Left renal cortex interstitium (tissue), 4 donors: ENCODE measurements around the gene HEPHL1. TPM values are rescaled to one million over a fixed set of nuclear protein-coding genes. Genes with fewer than 3 reads are reported as not detected.
"Not testable (repeated sequence)": the region's sequence is repeated elsewhere in the genome, so short reads cannot be mapped to it uniquely, and the experiment has no call there.

Experiments used
- DNase-seq, 4 donors: peaks; one replicate each; pipeline ENCODE4 v3.0.0-alpha.2; 2013; ENCODE audit warnings: low read depth in 4 of 4, low spot score in 2 of 4, missing footprints in 1 of 4
- polyA plus RNA-seq, 4 donors: library from polyadenylated mRNA; unstranded; fragments of 120-200 nt; gene quantifications; one replicate each; pipeline ENCODE4 v1.2.1, GENCODE V29; 2013; ENCODE audit not compliant: insufficient read length in 4 of 4

HEPHL1 gene
- polyA plus RNA-seq, 4 donors = 0.10 to 0.30 (median 0.14) TPM; not detected in 1

DNA sequence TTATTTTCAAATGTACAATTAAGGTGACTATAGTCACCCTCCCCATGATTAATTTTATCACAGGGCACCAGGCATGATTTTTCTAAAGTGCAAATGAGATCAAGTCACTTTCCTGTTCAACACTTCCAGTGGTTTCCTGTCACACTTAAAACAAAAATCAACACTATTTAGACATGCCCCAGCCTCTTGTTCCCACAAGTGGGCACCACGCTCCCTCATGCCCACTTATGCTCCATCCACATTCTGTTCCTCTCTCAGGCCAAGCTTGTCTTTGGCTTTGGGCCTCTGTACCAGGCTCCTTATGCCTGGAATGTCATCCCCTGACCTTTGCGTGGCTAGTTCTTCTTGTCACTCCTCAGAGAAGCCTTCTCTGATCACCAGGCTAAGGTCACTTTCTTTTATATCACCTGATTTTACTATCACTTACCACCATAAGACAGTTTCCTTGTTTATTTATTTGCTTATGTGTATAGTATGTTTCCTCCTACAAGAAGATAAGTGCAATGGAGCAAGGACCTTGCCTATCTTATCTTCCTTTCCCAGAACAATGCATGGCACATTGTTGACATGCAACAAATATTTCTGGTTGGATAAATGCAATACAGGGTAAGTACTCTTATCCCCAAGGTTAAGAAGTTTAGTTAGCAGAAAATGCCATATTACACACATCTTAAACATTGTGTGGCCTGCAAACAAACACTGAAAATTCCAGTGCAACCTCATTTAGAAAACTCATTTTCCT lies 56.6 kb downstream of the HEPHL1 start:
- DNase-seq = no peak

- DNase-seq = no peak
Measured at GRCh38 chr11:94084164-94084563, 63.0 kb downstream of the HEPHL1 start.

DNA sequence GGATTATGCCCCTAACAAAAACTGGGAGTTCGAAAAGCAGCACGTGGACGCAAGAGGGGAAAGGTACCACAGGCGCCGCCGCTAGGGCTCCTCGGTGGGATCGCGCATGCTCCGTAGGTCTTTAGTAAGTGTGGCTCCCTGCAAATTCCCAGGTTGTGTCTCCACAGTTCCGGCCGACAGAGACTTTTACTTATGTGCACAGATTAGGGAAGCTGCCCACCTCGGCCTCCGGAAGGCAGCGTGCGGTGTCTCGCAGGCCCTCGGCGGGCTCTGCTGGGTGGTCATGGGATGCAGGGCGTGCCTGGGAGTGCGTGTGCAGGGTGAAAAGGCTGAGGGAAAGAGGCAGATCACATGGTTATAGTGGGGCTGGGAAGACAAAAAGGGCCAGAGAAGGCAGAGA lies 67.8 kb downstream of the HEPHL1 start:
- no peak for DNase-seq

DNA sequence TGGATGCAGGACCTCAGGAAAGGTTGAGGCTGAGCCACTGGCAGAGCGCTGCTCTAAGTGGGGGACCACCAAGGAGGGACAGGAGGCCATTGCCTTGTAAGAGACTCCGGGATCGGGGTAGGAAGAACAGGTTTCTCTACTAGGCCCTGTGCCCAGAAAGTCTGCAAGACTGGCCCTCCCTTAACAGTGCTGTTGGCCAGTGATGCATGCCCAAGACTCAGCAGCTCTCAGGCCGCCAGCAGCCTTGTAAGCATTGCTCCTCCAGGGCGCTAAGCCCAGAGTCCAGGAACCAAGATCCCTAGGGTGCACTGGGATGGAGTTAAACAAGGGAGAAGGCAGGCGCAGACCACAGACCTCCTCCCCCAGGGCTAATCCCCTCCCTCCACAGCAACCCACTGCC lies 68.2 kb downstream of the HEPHL1 start:
- DNase-seq = peak in 1 of 4 donors; percentile 20

DNA sequence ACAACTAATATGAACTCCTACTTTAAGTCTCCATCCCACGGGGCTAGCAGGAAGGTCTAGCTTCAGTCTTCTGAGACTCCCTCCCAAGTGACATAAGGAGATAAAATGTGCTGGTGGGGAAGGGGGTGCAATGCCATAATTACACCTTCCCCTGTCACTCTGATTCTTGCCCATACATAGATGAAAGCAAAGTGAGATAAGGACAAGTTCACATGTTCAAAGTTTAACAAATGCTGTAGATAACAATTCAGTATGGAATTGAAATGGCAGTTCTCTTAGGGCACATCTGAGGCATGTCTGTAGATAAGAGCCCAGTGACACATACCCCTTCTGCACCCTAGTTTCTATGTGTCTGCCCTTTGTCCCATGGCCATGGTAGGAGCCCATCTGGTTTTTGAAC lies 69.2 kb downstream of the HEPHL1 start:
- DNase-seq = no peak

DNA sequence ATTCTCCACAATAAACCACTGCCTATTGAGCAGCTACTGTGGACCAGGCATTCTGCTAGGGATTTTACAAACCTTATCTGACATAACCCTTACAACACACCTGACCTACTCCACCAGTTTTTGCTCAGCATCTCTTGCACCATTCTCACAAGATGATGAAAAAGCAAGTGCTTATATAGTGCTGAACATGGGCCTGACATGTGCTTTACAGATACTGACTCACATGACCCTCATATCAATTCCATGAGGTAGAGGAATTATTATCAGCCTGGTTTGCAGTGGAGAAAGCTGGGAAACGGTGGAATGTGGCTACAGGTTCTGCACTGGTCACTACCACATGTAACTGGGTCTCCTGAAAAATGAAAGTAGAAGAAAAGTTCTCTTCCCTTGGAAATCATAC lies 69.9 kb downstream of the HEPHL1 start:
- DNase-seq = no peak

DNA sequence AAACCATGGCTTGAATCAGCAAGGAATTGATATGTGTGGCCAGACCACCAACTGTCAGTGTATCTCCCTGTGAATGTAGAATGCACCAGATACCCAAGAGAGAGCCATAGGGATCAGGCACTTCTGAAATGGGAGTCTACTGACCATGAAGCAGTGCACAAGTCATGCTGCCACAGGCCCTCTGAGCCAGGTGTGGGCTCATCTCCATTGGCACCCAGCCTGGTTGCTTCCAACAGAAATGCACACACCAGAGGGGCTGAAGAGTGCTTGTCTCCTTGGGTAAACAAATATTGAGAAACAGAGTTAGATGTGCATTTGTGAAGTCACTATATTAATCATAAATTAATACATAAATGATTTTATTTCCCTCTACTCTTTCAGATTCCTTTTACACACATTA lies 79.1 kb downstream of the HEPHL1 start:
- DNase-seq = no peak

- DNase-seq = no peak
Measured at GRCh38 chr11:94103471-94103870, 82.3 kb downstream of the HEPHL1 start.

GRCh38 chr11:94104734-94105133 lies 83.6 kb downstream of the HEPHL1 start:
- no peak for DNase-seq

DNA sequence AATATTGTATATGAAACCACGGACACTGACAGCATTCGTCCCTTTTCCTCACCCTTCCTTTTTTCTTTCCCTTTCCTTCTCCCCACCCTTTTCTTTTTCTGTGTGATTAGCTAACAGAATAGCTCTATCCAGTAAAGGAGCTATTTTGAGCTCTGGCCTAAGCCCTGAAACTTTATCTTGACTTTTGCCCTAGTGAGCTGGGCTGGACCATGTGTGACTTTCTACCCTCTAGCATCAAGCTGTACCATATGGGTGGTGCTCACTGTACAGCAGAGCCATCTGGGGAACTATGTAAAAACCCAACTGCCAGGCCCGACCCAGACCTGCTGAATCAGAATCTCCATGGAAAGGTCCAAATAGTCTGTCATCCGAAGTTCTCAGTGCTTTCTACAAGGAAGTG lies 85.6 kb downstream of the HEPHL1 start:
- DNase-seq = no peak

- no peak for DNase-seq
Measured at GRCh38 chr11:94107363-94107762, 86.2 kb downstream of the HEPHL1 start.

GRCh38 chr11:94111241-94111640 lies 90.1 kb downstream of the HEPHL1 start:
- DNase-seq = no peak

GRCh38 chr11:94111660-94112059 lies 90.5 kb downstream of the HEPHL1 start:
- no peak for DNase-seq

DNA sequence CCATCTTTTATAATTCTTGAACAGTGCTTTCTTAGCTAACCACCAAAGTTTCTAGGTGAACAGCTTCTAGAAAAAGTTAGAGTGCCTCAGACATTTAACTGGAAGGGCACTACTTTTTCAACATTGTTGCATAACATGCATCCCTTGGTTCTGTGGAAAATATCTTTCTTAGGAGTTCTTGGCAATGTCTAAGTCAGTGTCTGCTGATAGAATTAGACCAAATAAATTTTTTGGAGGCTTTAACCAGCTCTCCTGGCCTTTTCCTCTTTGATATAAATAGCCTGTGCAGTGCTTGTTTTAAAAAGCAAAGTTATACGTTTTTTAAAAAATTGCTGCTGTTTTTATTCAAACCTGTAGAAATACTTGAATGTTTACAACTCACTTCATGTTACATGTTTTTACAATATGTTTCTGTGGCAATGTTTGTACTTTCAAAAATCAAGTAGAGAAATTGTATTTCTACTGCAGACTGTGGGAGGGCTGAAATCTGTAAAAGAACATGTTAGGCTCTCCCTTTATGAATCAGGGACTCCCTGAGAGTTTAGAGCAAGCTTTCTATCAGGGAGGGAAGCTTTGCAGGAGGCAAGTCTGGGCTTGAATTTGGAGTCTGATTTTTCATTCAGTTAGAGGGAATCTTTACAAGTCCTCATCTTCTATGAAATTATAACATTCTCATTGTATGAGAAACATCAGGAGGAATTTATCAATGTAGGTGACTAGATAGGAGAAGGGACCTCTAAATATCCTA lies 91.2 kb downstream of the HEPHL1 start:
- no peak for DNase-seq

- DNase-seq = no peak
Measured at GRCh38 chr11:94117197-94117574, 96.0 kb downstream of the HEPHL1 start.

DNA sequence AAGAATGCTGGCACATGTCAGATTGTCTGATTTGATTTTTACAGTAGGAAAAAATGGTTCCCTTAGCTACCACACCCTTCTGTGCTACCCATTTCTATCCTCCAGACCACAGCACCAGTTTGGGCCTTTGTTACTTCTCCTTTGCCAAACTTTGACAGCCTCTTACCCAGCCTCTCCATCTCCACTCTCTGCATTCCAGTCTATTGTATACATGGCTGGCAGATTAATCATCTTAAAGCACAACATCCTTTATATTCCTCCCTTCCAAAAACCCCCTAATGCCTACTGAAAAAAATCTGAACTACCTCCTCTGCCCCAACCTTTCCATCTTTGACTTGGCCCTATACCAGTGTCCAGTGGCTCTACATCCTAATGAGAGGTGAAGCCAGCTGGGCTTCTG lies 96.7 kb downstream of the HEPHL1 start:
- no peak for DNase-seq

DNA sequence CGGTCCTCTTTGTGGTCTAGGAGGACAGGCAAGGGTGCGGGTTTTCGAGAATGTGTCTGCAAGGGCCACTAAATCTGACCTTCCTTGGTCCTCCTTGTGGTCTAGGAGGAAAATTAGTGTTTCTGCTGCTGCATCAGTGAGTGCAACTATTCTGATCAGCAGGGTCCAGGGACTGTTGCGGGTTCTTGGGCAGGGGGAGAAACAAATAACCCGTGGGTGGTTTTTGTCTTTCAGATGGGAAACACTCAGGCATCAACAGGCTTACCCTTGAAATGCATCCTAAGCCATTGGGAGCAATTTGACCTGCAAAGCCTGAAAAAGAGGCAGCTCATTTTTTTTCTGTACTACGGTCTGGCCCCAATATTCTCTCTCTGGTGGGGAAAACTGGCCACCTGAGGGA lies 98.5 kb downstream of the HEPHL1 start:
- not testable (repeated sequence) for DNase-seq

DNA sequence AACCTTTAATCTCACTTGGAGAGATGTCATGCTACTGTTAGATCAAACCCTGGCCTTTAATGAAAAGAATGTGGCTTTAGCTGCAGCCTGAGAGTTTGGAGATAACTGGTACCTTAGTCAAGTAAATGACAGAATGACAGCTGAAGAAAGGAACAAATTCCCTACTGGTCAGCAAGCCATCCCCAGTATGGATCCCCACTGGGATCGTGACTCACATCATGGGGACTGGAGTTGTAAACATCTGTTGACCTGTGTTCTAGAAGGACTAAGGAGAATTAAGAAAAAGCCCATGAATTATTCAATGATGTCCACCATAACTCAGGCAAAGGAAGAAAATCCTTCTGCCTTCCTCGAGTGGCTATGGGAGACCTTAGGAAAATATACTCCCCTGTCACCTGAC lies 99.4 kb downstream of the HEPHL1 start:
- DNase-seq = not testable (repeated sequence)

DNA sequence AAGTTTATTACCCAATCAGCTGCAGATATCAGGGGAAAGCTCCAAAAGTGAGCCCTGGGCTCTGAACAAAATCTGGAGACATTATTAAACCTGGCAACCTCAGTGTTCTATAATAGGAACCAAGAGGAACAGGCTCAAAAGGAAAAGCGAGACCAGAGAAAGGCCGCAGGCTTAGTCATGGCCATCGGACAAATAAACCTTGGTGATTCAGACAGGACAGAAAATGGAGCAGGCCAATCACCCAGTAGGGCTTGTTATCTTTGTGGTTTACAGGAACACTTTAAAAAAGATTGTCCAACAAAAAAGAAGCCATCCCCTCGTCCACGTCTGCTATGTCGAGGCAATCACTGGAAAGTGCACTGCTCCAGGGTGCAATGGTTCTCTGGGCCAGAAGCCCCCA lies 99.8 kb downstream of the HEPHL1 start:
- DNase-seq = no peak

GRCh38 chr11:94125407-94126115 lies 104.4 kb downstream of the HEPHL1 start:
- no peak for DNase-seq

DNA sequence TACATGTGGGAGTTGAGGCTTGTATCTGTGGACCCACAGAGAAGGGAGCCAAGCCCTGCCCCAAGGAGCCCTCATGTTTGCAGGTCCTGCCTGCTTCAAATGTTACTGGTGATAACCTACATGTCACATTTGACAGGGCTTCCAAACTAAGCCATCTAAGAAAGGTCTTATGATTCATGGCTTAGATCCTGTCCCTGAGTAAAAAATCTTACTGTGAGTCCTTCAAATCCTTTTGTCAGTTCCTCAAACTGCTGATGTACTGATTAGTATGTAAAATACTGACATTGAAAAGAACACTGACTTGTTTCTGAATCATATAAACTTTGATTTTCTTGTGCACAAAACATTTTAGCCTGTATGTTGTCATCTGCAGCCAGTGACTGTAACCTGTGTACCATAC lies 106.5 kb downstream of the HEPHL1 start:
- no peak for DNase-seq
